Panc1 (cell line): ENCODE measurements around the gene AGTPBP1. TPM values are rescaled to one million over a fixed set of nuclear protein-coding genes. Genes with fewer than 3 reads are reported as not detected.
"Not testable (repeated sequence)": the region's sequence is repeated elsewhere in the genome, so short reads cannot be mapped to it uniquely, and the experiment has no call there.

Source experiments
- ATAC-seq: fragments of 200-7000 bp; cut with Tn5 transposase; 2 replicates; pipeline ENCODE4 v1.9.1; 2020; ENCODE audit warnings: mild to moderate bottlenecking, moderate library complexity
- BruUV-seq: library from RNA; stranded (reverse); fragments of 400-500 nt; replicated peaks from 2 replicates; lab custom pipeline; 2021; lab: Mats Ljungman, UMichigan
- CTCF ChIA-PET: fragments of 300-600 bp; sonication (Branson Sonifier 250); formaldehyde crosslinking; loops from one replicate; lab custom pipeline; 2022; ENCODE audit warnings: antibody characterized with exemption; lab: Charles Lee
- POLR2A ChIA-PET: fragments of 300-600 bp; sonication (Branson Sonifier 250); formaldehyde crosslinking; loops from one replicate; lab custom pipeline; 2022; ENCODE audit warnings: antibody characterized with exemption; lab: Charles Lee
- DNase-seq: peaks from one replicate; pipeline ENCODE4 v3.0.0-alpha.2; 2010; ENCODE audit warnings: low read depth, low spot score
- H3K27ac ChIP-seq: 2 replicates; pipeline ENCODE4 v1.5.1; 2011; ENCODE audit warnings: mild to moderate bottlenecking, low read length, inconsistent platforms
- H3K27me3 ChIP-seq: fragments of 200-500 bp; sonication (Bioruptor generic); 2 replicates; pipeline ENCODE4 v1.6.0; 2014; ENCODE audit warnings: low read length, inconsistent platforms; ENCODE audit not compliant: control insufficient read depth, insufficient read depth
- H3K36me3 ChIP-seq: fragments of 200-500 bp; sonication (Bioruptor generic); 2 replicates; pipeline ENCODE4 v1.5.1; 2014; ENCODE audit warnings: inconsistent platforms, mild to moderate bottlenecking, low read length, moderate library complexity; ENCODE audit not compliant: control insufficient read depth, insufficient read depth
- H3K4me1 ChIP-seq: 2 replicates; pipeline ENCODE4 v1.5.1; 2011; ENCODE audit warnings: inconsistent platforms, mild to moderate bottlenecking, low read length, moderate library complexity; ENCODE audit not compliant: control insufficient read depth, insufficient read depth
- H3K4me3 ChIP-seq, 2 experiments: 2 replicates each; pipeline ENCODE4 v1.5.1; 2011 to 2012; ENCODE audit warnings: low read depth in 2 of 2, low read length in 2 of 2, mild to moderate bottlenecking in 2 of 2, inconsistent platforms in 1 of 2, moderate library complexity in 1 of 2
- H3K9me3 ChIP-seq: fragments of 200-500 bp; sonication (Bioruptor generic); 2 replicates; pipeline ENCODE4 v1.5.1; 2014; ENCODE audit warnings: low read depth, mild to moderate bottlenecking, inconsistent platforms, low read length, moderate library complexity; ENCODE audit not compliant: control insufficient read depth, insufficient read depth
- CTCF ChIP-seq: fragments of 450-650 bp; IDR thresholded peaks from 2 replicates; pipeline ENCODE4 v1.5.1; 2017; ENCODE audit warnings: mild to moderate bottlenecking
- POLR2AphosphoS5 ChIP-seq: IDR thresholded peaks from 2 replicates; pipeline ENCODE4 v1.6.1; 2012; ENCODE audit warnings: mild to moderate bottlenecking, low read depth, low read length, moderate library complexity
- REST ChIP-seq, 2 experiments: IDR thresholded peaks; 2 replicates each; pipeline ENCODE4 v1.6.1; 2011 to 2012; ENCODE audit warnings: low read depth in 2 of 2, control low read depth in 1 of 2, low read length in 1 of 2, mild to moderate bottlenecking in 1 of 2, moderate library complexity in 1 of 2; ENCODE audit not compliant: insufficient read depth in 1 of 2
- SIN3A ChIP-seq: IDR thresholded peaks from 2 replicates; pipeline ENCODE4 v1.6.1; 2012; ENCODE audit warnings: low read depth, mild to moderate bottlenecking, low read length, moderate library complexity, borderline replicate concordance; ENCODE audit not compliant: insufficient read depth
- TCF7L2 ChIP-seq: IDR thresholded peaks from 2 replicates; pipeline ENCODE4 v1.6.1; 2011; ENCODE audit warnings: mild to moderate bottlenecking, low read depth, low read length, inconsistent platforms
- in situ Hi-C: cut with HindIII; loops from 2 replicates; pipeline ENCODE4 v1.10.0; 2016; ENCODE audit warnings: low sequenced_read_pairs, low pct_unique_long_range_greater_than_20kb
- intact Hi-C: fragments of 100-400 bp; cut with micrococcal nuclease; formaldehyde crosslinking; loops from one replicate; pipeline ENCODE4 v1.10.0; 2022; ENCODE audit not compliant: unreplicated experiment
- total RNA-seq: library from RNA; stranded (reverse); gene quantifications from one replicate; pipeline ENCODE4 v1.2.1, GENCODE V29; 2021; ENCODE audit not compliant: unreplicated experiment

Gene AGTPBP1
- total RNA-seq, 1 experiment from 2014 or later, result 11.6 TPM

- TF ChIP-seq POLR2AphosphoS5 (no peak), REST (IDR thresholded peaks at IDR 0.05; ENCODE audit: insufficient read depth in 1 of 2, low read depth in 2 of 2, low read length in 1 of 2) (no peak)
- Histone ChIP-seq H3K4me3 (no peak overlapping the region), H3K27ac (no peak overlapping the region), H3K9me3 (no peaks in the 10 kb centered on the region), H3K4me1 (no peaks in the 10 kb centered on the region; the same call in 1 of the 2 replicates), H3K36me3 (no peaks in the 10 kb centered on the region), H3K27me3 (no peaks in the 10 kb centered on the region)
- ATAC-seq (no peak), DNase-seq (no peak)
- intact Hi-C loops (no loop called here), in situ Hi-C loops (no loop called here)
- BruUV-seq, result no TSS peak
- ChIA-PET POLR2A (no interaction called here), CTCF (no interaction called here)
Observed at GRCh38 chr9:85726737-85727136, 15.0 kb downstream of the AGTPBP1 start.

- intact Hi-C loops, result no loop called here
- BruUV-seq, result no TSS peak
- TF ChIP-seq SIN3A (no peak), POLR2AphosphoS5 (no peak), CTCF (no peak), TCF7L2 (no peak), REST (IDR thresholded peaks at IDR 0.05; ENCODE audit: insufficient read depth in 1 of 2, low read depth in 2 of 2, low read length in 1 of 2) (no peak)
Observed at GRCh38 chr9:85723215-85723614, 18.5 kb downstream of the AGTPBP1 start.

GRCh38 chr9:85719411-85719810, 22.3 kb downstream of the AGTPBP1 start:
- H3K36me3 ChIP-seq, H3K27me3 ChIP-seq, BruUV-seq, H3K4me3 ChIP-seq, H3K4me1 ChIP-seq, intact Hi-C loops, H3K9me3 ChIP-seq, POLR2A ChIA-PET, in situ Hi-C loops, DNase-seq, ATAC-seq, H3K27ac ChIP-seq, CTCF ChIA-PET: not testable (repeated sequence)

More at GRCh38 chr9:85723215-85723614, 18.5 kb downstream of the AGTPBP1 start:
- no peak for DNase-seq
- H3K4me3 ChIP-seq, result no peak overlapping the region
- ChIA-PET CTCF (no interaction called here), POLR2A (no interaction called here)
- no peak overlapping the region for H3K27ac ChIP-seq
- ATAC-seq, result no peak
- H3K36me3 ChIP-seq, result no peaks in the 10 kb centered on the region
- no peaks in the 10 kb centered on the region; the same call in 1 of the 2 replicates for H3K4me1 ChIP-seq
- H3K9me3 ChIP-seq, result no peaks in the 10 kb centered on the region
- H3K27me3 ChIP-seq, result no peaks in the 10 kb centered on the region
- in situ Hi-C loops, result no loop called here

- CTCF ChIA-PET, ATAC-seq, H3K4me1 ChIP-seq, BruUV-seq, POLR2A ChIA-PET, H3K36me3 ChIP-seq, H3K27me3 ChIP-seq, in situ Hi-C loops, H3K4me3 ChIP-seq, intact Hi-C loops, H3K27ac ChIP-seq, H3K9me3 ChIP-seq, DNase-seq: not testable (repeated sequence)
Observed at GRCh38 chr9:85717818-85718217, 23.9 kb downstream of the AGTPBP1 start.
